Measurements from ENCODE around the gene GALNT7. TPM values are rescaled to one million over a fixed set of nuclear protein-coding genes. Genes with fewer than 3 reads are reported as not detected.

Gene GALNT7
- total and polyA plus RNA-seq, 4 donors: 0.65 to 13.0 (median 2.1) TPM

DNA sequence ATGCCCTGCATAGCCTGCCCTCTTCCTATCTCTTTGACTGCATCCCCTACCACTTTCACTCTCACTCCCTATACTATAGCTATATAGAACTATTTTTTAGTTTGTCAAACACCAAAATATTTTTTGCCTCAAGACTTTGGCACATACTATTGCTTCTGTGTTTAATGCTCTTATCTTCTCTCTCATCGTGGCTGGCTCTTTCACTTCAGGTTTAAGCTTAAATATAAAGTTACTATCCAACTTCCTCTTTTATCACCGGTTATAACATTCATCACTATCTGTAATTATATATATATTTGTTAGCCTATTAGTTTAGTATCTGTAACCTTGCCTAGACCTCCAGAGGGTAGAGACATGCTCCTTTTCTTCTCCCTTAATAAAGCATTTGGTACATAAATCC lies 177.0 kb downstream of the GALNT7 start:
- Histone ChIP-seq H3K27ac (ENCODE audit: low read depth in 1 of 2, low read length in 2 of 2) (no peak overlapping the region), H3K27me3 (ENCODE audit: control insufficient read depth in 4 of 4, insufficient read depth in 4 of 4, low read length in 3 of 4) (no peaks in the 10 kb centered on the region), H3K9me3 (ENCODE audit: control insufficient read depth in 4 of 4, low read length in 3 of 4) (no peaks in the 10 kb centered on the region), H3K4me1 (ENCODE audit: control insufficient read depth in 4 of 4, insufficient read depth in 4 of 4, low read length in 3 of 4) (no peaks in the 10 kb centered on the region), H3K36me3 (ENCODE audit: control insufficient read depth in 4 of 4, insufficient read depth in 3 of 4, low read depth in 1 of 4, low read length in 3 of 4) (no peaks in the 10 kb centered on the region), H3K4me3 (ENCODE audit: low read depth in 1 of 3, low read length in 3 of 3) (no peak overlapping the region), H3K9ac (ENCODE audit: low read depth in 1 of 2, low read length in 2 of 2) (no peak overlapping the region)
- no peak for DNase-seq (ENCODE audit: low spot score)
- TF ChIP-seq HNF4G (IDR thresholded peaks at IDR 0.05) (no peak), GABPA (IDR thresholded peaks at IDR 0.05 in 1 of 2, conservative IDR thresholded peaks at IDR 0.05 in 1 of 2) (no peak), RXRA (IDR thresholded peaks at IDR 0.05) (no peak), NR2F2 (IDR thresholded peaks at IDR 0.05) (no peak), SP1 (IDR thresholded peaks at IDR 0.05) (no peak), JUND (IDR thresholded peaks at IDR 0.05) (no peak), FOXA1 (IDR thresholded peaks at IDR 0.05) (no peak), RAD21 (IDR thresholded peaks at IDR 0.05) (no peak), YY1 (IDR thresholded peaks at IDR 0.05) (no peak), HNF4A (conservative IDR thresholded peaks at IDR 0.05) (no peak), FOXA2 (IDR thresholded peaks at IDR 0.05) (no peak), TAF1 (conservative IDR thresholded peaks at IDR 0.05) (no peak)
- TF ChIP-seq, protein P1, sequence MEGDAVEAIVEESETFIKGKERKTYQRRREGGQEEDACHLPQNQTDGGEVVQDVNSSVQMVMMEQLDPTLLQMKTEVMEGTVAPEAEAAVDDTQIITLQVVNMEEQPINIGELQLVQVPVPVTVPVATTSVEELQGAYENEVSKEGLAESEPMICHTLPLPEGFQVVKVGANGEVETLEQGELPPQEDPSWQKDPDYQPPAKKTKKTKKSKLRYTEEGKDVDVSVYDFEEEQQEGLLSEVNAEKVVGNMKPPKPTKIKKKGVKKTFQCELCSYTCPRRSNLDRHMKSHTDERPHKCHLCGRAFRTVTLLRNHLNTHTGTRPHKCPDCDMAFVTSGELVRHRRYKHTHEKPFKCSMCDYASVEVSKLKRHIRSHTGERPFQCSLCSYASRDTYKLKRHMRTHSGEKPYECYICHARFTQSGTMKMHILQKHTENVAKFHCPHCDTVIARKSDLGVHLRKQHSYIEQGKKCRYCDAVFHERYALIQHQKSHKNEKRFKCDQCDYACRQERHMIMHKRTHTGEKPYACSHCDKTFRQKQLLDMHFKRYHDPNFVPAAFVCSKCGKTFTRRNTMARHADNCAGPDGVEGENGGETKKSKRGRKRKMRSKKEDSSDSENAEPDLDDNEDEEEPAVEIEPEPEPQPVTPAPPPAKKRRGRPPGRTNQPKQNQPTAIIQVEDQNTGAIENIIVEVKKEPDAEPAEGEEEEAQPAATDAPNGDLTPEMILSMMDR (IDR thresholded peaks at IDR 0.05; ENCODE audit: low read depth, low read length, missing input control): no peak
- TF ChIP-seq, protein P2, sequence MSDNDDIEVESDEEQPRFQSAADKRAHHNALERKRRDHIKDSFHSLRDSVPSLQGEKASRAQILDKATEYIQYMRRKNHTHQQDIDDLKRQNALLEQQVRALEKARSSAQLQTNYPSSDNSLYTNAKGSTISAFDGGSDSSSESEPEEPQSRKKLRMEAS (IDR thresholded peaks at IDR 0.05): no peak
- TF ChIP-seq, protein P3, sequence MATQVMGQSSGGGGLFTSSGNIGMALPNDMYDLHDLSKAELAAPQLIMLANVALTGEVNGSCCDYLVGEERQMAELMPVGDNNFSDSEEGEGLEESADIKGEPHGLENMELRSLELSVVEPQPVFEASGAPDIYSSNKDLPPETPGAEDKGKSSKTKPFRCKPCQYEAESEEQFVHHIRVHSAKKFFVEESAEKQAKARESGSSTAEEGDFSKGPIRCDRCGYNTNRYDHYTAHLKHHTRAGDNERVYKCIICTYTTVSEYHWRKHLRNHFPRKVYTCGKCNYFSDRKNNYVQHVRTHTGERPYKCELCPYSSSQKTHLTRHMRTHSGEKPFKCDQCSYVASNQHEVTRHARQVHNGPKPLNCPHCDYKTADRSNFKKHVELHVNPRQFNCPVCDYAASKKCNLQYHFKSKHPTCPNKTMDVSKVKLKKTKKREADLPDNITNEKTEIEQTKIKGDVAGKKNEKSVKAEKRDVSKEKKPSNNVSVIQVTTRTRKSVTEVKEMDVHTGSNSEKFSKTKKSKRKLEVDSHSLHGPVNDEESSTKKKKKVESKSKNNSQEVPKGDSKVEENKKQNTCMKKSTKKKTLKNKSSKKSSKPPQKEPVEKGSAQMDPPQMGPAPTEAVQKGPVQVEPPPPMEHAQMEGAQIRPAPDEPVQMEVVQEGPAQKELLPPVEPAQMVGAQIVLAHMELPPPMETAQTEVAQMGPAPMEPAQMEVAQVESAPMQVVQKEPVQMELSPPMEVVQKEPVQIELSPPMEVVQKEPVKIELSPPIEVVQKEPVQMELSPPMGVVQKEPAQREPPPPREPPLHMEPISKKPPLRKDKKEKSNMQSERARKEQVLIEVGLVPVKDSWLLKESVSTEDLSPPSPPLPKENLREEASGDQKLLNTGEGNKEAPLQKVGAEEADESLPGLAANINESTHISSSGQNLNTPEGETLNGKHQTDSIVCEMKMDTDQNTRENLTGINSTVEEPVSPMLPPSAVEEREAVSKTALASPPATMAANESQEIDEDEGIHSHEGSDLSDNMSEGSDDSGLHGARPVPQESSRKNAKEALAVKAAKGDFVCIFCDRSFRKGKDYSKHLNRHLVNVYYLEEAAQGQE (IDR thresholded peaks at IDR 0.05): no peak
- TF ChIP-seq, protein P4, sequence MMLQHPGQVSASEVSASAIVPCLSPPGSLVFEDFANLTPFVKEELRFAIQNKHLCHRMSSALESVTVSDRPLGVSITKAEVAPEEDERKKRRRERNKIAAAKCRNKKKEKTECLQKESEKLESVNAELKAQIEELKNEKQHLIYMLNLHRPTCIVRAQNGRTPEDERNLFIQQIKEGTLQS (IDR thresholded peaks at IDR 0.05): no peak
- TF ChIP-seq, protein P5, sequence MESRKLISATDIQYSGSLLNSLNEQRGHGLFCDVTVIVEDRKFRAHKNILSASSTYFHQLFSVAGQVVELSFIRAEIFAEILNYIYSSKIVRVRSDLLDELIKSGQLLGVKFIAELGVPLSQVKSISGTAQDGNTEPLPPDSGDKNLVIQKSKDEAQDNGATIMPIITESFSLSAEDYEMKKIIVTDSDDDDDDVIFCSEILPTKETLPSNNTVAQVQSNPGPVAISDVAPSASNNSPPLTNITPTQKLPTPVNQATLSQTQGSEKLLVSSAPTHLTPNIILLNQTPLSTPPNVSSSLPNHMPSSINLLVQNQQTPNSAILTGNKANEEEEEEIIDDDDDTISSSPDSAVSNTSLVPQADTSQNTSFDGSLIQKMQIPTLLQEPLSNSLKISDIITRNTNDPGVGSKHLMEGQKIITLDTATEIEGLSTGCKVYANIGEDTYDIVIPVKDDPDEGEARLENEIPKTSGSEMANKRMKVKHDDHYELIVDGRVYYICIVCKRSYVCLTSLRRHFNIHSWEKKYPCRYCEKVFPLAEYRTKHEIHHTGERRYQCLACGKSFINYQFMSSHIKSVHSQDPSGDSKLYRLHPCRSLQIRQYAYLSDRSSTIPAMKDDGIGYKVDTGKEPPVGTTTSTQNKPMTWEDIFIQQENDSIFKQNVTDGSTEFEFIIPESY (IDR thresholded peaks at IDR 0.05): no peak
- 69% methylated on average over 2 of the region's 2 CpGs for WGBS

DNA sequence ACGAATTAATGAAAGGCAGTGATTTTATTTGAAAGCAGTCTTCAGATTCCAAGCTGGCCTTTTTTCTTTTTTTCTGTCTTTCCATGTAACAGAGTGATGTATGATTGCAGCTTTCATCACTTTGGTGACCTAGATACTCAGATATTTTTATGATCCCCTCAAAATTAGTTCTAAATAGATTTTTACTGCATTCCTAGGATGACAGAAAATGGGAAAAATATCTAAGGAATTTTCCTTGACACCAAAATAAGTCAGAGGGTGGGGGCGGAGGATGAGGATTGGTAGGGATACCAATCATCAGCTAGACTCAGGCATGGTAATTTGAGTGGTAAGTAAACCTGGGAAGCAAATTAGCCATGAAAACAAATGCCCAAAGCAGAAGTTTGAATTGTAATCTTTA lies 177.5 kb downstream of the GALNT7 start:
- no peak overlapping the region for H3K4me3 ChIP-seq (ENCODE audit: low read depth in 1 of 3, low read length in 3 of 3)
- no peak for DNase-seq (ENCODE audit: low spot score)
- no peaks in the 10 kb centered on the region for H3K27me3 ChIP-seq (ENCODE audit: control insufficient read depth in 4 of 4, insufficient read depth in 4 of 4, low read length in 3 of 4)
- 90% methylated on average over 2 of the region's 2 CpGs for WGBS
- H3K4me1 ChIP-seq (ENCODE audit: control insufficient read depth in 4 of 4, insufficient read depth in 4 of 4, low read length in 3 of 4): no peaks in the 10 kb centered on the region
- H3K9me3 ChIP-seq (ENCODE audit: control insufficient read depth in 4 of 4, low read length in 3 of 4): no peaks in the 10 kb centered on the region
- TF ChIP-seq FOXA2 (IDR thresholded peaks at IDR 0.05) (no peak), HNF4G (IDR thresholded peaks at IDR 0.05) (no peak), NR2F2 (IDR thresholded peaks at IDR 0.05) (no peak), JUND (IDR thresholded peaks at IDR 0.05) (no peak)
- no peaks in the 10 kb centered on the region for H3K36me3 ChIP-seq (ENCODE audit: control insufficient read depth in 4 of 4, insufficient read depth in 3 of 4, low read depth in 1 of 4, low read length in 3 of 4)
- no peak overlapping the region for H3K27ac ChIP-seq (ENCODE audit: low read depth in 1 of 2, low read length in 2 of 2)
- H3K9ac ChIP-seq (ENCODE audit: low read depth in 1 of 2, low read length in 2 of 2): no peak overlapping the region
